ENCODE results near the gene SLIT3.

GRCh38 chr5:169097374-169098326, 203.3 kb downstream of the SLIT3 start:
- TF ChIP-seq, protein P1, sequence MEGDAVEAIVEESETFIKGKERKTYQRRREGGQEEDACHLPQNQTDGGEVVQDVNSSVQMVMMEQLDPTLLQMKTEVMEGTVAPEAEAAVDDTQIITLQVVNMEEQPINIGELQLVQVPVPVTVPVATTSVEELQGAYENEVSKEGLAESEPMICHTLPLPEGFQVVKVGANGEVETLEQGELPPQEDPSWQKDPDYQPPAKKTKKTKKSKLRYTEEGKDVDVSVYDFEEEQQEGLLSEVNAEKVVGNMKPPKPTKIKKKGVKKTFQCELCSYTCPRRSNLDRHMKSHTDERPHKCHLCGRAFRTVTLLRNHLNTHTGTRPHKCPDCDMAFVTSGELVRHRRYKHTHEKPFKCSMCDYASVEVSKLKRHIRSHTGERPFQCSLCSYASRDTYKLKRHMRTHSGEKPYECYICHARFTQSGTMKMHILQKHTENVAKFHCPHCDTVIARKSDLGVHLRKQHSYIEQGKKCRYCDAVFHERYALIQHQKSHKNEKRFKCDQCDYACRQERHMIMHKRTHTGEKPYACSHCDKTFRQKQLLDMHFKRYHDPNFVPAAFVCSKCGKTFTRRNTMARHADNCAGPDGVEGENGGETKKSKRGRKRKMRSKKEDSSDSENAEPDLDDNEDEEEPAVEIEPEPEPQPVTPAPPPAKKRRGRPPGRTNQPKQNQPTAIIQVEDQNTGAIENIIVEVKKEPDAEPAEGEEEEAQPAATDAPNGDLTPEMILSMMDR (IDR thresholded peaks at IDR 0.05; ENCODE audit: extremely low read depth in 1 of 2, insufficient read depth in 1 of 2, low read depth in 1 of 2, low read length in 2 of 2), result no peak
- TF ChIP-seq POLR2A (IDR thresholded peaks at IDR 0.05; ENCODE audit: low read depth, low read length) (no peak), FOS (IDR thresholded peaks at IDR 0.05; ENCODE audit: borderline replicate concordance, insufficient read depth, low read length) (no peak), POLR2AphosphoS5 (IDR thresholded peaks at IDR 0.05; ENCODE audit: insufficient read depth, low read depth, low read length) (no peak)
